B cell (primary cell): ENCODE data around the gene SP100. TPM values are rescaled to one million over a fixed set of nuclear protein-coding genes. Genes with fewer than 3 reads are reported as not detected.

Experiments
- ATAC-seq: fragments of 200-7000 bp; cut with Tn5 transposase; one replicate; pipeline ENCODE4 v1.10.0; 2021; ENCODE audit warnings: low read depth, mild to moderate bottlenecking, moderate number of reproducible peaks, moderate library complexity
- CTCF ChIA-PET: fragments of 350-600 bp; sonication (Branson Sonifier 250); formaldehyde crosslinking; loops from one replicate; lab custom pipeline; 2021; ENCODE audit warnings: antibody characterized with exemption, inconsistent platforms; lab: Charles Lee
- POLR2A ChIA-PET: fragments of 350-600 bp; sonication (Branson Sonifier 250); formaldehyde crosslinking; loops from one replicate; lab custom pipeline; 2021; ENCODE audit warnings: antibody characterized with exemption; lab: Charles Lee
- DNase-seq: peaks from one replicate; pipeline ENCODE4 v3.0.0; 2013
- H2AFZ ChIP-seq: 2 replicates; pipeline ENCODE4 v1.6.1; 2012; ENCODE audit warnings: mild to moderate bottlenecking, low read depth, low read length; ENCODE audit not compliant: insufficient read depth, poor library complexity, severe bottlenecking
- H3K27ac ChIP-seq, 2 donors: 1 replicate in 1 of 2; 2 replicates in 1 of 2; pipeline ENCODE4 v1.5.1; 2012 to 2013; ENCODE audit warnings: low read length in 2 of 2, mild to moderate bottlenecking in 2 of 2, moderate library complexity in 1 of 2
- H3K27me3 ChIP-seq, 4 experiments: fragments of 200-600 bp in 1 of 4; sonication (generic) in 1 of 4; replicated peaks in 1 of 4; 1 replicate in 2 of 4; 2 replicates in 2 of 4; pipeline versions ENCODE4 v1.6.1 to v1.7.0; 2013 to 2016; ENCODE audit warnings: low read length in 3 of 4, mild to moderate bottlenecking in 2 of 4, mixed read lengths in 1 of 4, moderate library complexity in 1 of 4; ENCODE audit not compliant: insufficient read depth in 4 of 4, control insufficient read depth in 3 of 4; ENCODE audit errors: control extremely low read depth in 1 of 4
- H3K36me3 ChIP-seq, 2 experiments: replicated peaks in 1 of 2; 1 replicate in 1 of 2; 2 replicates in 1 of 2; pipeline versions ENCODE4 v1.6.1 to v1.7.1; 2013; ENCODE audit warnings: low read length in 1 of 2; ENCODE audit not compliant: insufficient read depth in 2 of 2, control insufficient read depth in 1 of 2; ENCODE audit errors: control extremely low read depth in 1 of 2, extremely low read depth in 1 of 2
- H3K4me1 ChIP-seq, 2 donors: fragments of 200-600 bp in 1 of 2; sonication (generic) in 1 of 2; 1 replicate in 1 of 2; 2 replicates in 1 of 2; pipeline versions ENCODE4 v1.5.1 to v1.6.1; 2013 to 2017; ENCODE audit warnings: low read length in 2 of 2; ENCODE audit not compliant: control insufficient read depth in 2 of 2, insufficient read depth in 2 of 2
- H3K4me2 ChIP-seq: replicated peaks from 2 replicates; pipeline ENCODE3; 2012; ENCODE audit warnings: mild to moderate bottlenecking, low read depth, low read length; ENCODE audit not compliant: poor library complexity, severe bottlenecking
- H3K4me3 ChIP-seq, 5 experiments: fragments of 200-600 bp in 1 of 5; sonication (generic) in 1 of 5; 1 replicate in 3 of 5; 2 replicates in 2 of 5; pipeline versions ENCODE4 v1.5.1 to v1.7.0; 2011 to 2016; ENCODE audit warnings: low read length in 4 of 5, mild to moderate bottlenecking in 4 of 5, low read depth in 2 of 5, control low read depth in 1 of 5, moderate library complexity in 1 of 5; ENCODE audit not compliant: insufficient read depth in 1 of 5; ENCODE audit errors: control extremely low read depth in 1 of 5, extremely low read depth in 1 of 5
- H3K79me2 ChIP-seq: fragments of 200-600 bp; sonication (generic); one replicate; pipeline ENCODE4 v1.6.0; 2016; ENCODE audit warnings: low read length; ENCODE audit not compliant: control insufficient read depth, insufficient read depth
- H3K9ac ChIP-seq: fragments of 200-600 bp; sonication (generic); 2 replicates; pipeline ENCODE4 v1.6.1; 2017; ENCODE audit warnings: mild to moderate bottlenecking, low read length, moderate library complexity
- H3K9me3 ChIP-seq, 3 donors: one replicate each; pipeline versions ENCODE4 v1.6.1 to v1.7.1; 2013; ENCODE audit warnings: low read length in 2 of 3; ENCODE audit not compliant: control insufficient read depth in 2 of 3, insufficient read depth in 1 of 3; ENCODE audit errors: control extremely low read depth in 1 of 3
- H4K20me1 ChIP-seq: 2 replicates; pipeline ENCODE4 v1.6.0; 2012; ENCODE audit warnings: mild to moderate bottlenecking, low read length; ENCODE audit not compliant: insufficient read depth, control insufficient read depth, poor library complexity, severe bottlenecking
- H3K27ac Mint-ChIP-seq: one replicate; pipeline ENCODE4 v1.8.0; 2021; ENCODE audit warnings: mixed read lengths
- H3K27me3 Mint-ChIP-seq: one replicate; pipeline ENCODE4 v1.8.0; 2021; ENCODE audit warnings: mixed read lengths
- H3K4me1 Mint-ChIP-seq: one replicate; pipeline ENCODE4 v1.8.0; 2021; ENCODE audit warnings: mixed read lengths
- H3K4me3 Mint-ChIP-seq: one replicate; pipeline ENCODE4 v1.8.0; 2021; ENCODE audit warnings: mixed read lengths
- H3K9me3 Mint-ChIP-seq: one replicate; pipeline ENCODE4 v1.8.0; 2022; ENCODE audit warnings: mixed read lengths; ENCODE audit not compliant: insufficient read depth
- CTCF ChIP-seq: fragments of 200-600 bp; IDR thresholded peaks from one replicate; pipeline ENCODE4 v1.8.0; 2022; ENCODE audit warnings: antibody characterized with exemption, mild to moderate bottlenecking
- EZH2 ChIP-seq: IDR thresholded peaks from 2 replicates; pipeline ENCODE4 v1.6.1; 2012; ENCODE audit warnings: borderline replicate concordance, low read depth, mild to moderate bottlenecking, moderate library complexity, low read length; ENCODE audit not compliant: insufficient read depth, poor library complexity, severe bottlenecking
- WGBS: methylation state at CpG from one replicate; pipeline ENCODE4 v1.1.5; 2013; ENCODE audit warnings: missing lambda C conversion rate; ENCODE audit not compliant: insufficient coverage; 5-methylcytosine and 5-hydroxymethylcytosine counted together
- intact Hi-C: fragments of 100-400 bp; cut with micrococcal nuclease; formaldehyde crosslinking; loops from one replicate; pipeline ENCODE4 v1.10.0; 2022
- polyA plus RNA-seq: library from polyadenylated mRNA; depleted of rRNA; stranded (reverse); fragments of >200 nt; gene quantifications from 2 replicates; pipeline ENCODE4 v1.2.3, GENCODE V29; 2012
- total RNA-seq, 2 donors: library from RNA; stranded (reverse); fragments of 120-200 nt in 1 of 2; gene quantifications; 1 replicate in 1 of 2; 2 replicates in 1 of 2; pipeline versions ENCODE4 v1.2.3 to v1.2.4, GENCODE V29; 2013 to 2022

SP100 gene
- total and polyA plus RNA-seq, 2 donors (not counting 1 experiment from before 2014, with no cell fraction given): 209 to 554 TPM

DNA sequence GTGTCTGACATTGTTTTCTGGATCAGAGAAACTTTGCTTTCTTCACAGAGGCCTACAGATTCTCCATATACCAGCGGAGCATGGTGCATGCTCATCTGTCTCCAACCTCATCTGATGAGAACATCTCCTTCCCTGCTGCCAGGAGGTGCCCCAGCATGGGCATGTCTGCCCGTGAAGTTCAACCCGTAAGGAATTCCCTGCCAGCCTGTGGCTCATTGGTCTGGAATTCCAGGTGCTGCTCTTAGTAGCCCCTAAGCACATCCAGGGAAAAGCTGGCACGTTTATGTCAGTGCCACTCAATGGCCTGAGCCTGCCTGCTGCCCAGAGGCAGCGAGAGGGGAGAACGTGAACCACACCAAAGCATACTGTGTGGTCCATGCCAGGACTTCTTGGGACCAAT, 1.7 kb upstream of the SP100 start:
- no peak for TF ChIP-seq CTCF
- no peak for TF ChIP-seq EZH2
- WGBS: 94% methylated on average over 6 of the region's 6 CpGs
- Mint-ChIP-seq H3K4me3 (peak overlapping the region; percentile 85), H3K27me3 (no peaks in the 10 kb centered on the region), H3K27ac (peak overlapping the region; percentile 99), H3K4me1 (peaks cover 75% of the 10 kb centered on the region), H3K9me3 (no peaks in the 10 kb centered on the region)
- ATAC-seq (no peak), DNase-seq (no peak)
- Histone ChIP-seq H3K79me2 (peaks cover 59% of the 10 kb centered on the region), H3K4me1 (peaks cover 60 to 71% of the 10 kb centered on the region in 2 donors), H3K9ac (no peak overlapping the region), H3K27ac (peak overlapping the region; percentile 28 to 86), H3K4me3 (no peak overlapping the region), H4K20me1 (peaks cover 3% of the 10 kb centered on the region), H3K9me3 (no peaks in the 10 kb centered on the region), H3K4me2 (peak overlapping the region; percentile 20), H2AFZ (no peak overlapping the region), H3K27me3 (no peaks in the 10 kb centered on the region), H3K36me3 (peaks cover 0 to 15% of the 10 kb centered on the region in 2 experiments)
- CTCF ChIA-PET: interaction anchor here (1.0 to 1.4 kb wide), 2 partner anchors 211 to 212 kb away, joined by 3 read pairs; no protein-coding TSS in a partner anchor
- intact Hi-C loops: loop anchor here (5.0 kb wide), 2 partner anchors 87 to 298 kb away; partner anchors contain the start of genes CAB39 and SP140L
- POLR2A ChIA-PET: interaction anchor here (3.2 kb wide), 1 partner anchor 33 kb away, joined by 8 read pairs; no protein-coding TSS in a partner anchor

DNA sequence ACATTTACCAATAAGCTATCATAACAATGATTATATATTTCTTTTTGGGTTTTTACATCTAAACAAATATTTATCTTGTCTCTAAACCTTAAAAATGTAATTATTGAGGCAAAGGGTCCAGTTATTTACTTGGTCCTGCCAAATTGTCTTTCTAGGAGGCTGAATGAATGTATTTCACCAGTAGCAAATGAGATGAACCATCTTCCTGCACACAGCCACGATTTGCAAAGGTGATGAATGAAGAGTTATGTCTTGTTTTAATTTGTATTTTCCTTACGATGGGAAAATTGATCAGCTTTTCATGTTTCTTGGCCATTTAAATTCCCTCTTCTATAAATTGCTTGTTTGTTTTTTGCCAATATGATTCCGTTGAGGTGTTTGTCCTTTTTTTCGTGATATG, 1.4 kb downstream of the SP100 start:
- H3K9me3 ChIP-seq: no peaks in the 10 kb centered on the region
- H4K20me1 ChIP-seq: peaks cover 12% of the 10 kb centered on the region
- H3K27me3 Mint-ChIP-seq: no peaks in the 10 kb centered on the region
- H3K27ac Mint-ChIP-seq: peak overlapping the region; percentile 93
- CTCF ChIA-PET: interaction anchor here (0.8 to 2.8 kb wide), 8 partner anchors 27 to 381 kb away, joined by 3 to 8 read pairs (median 3); no protein-coding TSS in a partner anchor
- peak overlapping the region; percentile 85 for H3K4me3 Mint-ChIP-seq
- WGBS: no CpG with 5 or more reads among the region's 4 CpGs
- peaks cover 70 to 71% of the 10 kb centered on the region in 2 donors for H3K4me1 ChIP-seq
- H3K27me3 ChIP-seq: no peaks in the 10 kb centered on the region
- H3K79me2 ChIP-seq: peaks cover 81% of the 10 kb centered on the region
- no peak overlapping the region for H2AFZ ChIP-seq
- peak overlapping the region; percentile 74 to 99 (median 76) for H3K4me3 ChIP-seq
- ATAC-seq (no peak), DNase-seq (no peak)
- peak overlapping the region; percentile 31 to 86 for H3K27ac ChIP-seq
- peaks cover 2 to 26% of the 10 kb centered on the region in 2 experiments for H3K36me3 ChIP-seq
- POLR2A ChIA-PET: interaction anchor here (0.9 to 1.3 kb wide), 2 partner anchors 14 to 29 kb away, joined by 3 to 4 read pairs; no protein-coding TSS in a partner anchor
- no peak for TF ChIP-seq CTCF
- TF ChIP-seq EZH2: no peak
- H3K4me2 ChIP-seq: peak overlapping the region; percentile 74
- peaks cover 78% of the 10 kb centered on the region for H3K4me1 Mint-ChIP-seq
- intact Hi-C loops: loop anchor here (2.0 to 5.0 kb wide), 4 partner anchors 13 to 350 kb away; partner anchors contain the start of genes SLC16A14 and SP140
- H3K9ac ChIP-seq: peak overlapping the region; percentile 81
- H3K9me3 Mint-ChIP-seq: no peaks in the 10 kb centered on the region
